Naive B cell (primary cell): ENCODE data around the gene NFKBIL1. TPM values are rescaled to one million over a fixed set of nuclear protein-coding genes. Genes with fewer than 3 reads are reported as not detected.
"Not testable (repeated sequence)": the region's sequence is repeated elsewhere in the genome, so short reads cannot be mapped to it uniquely, and the experiment has no call there.

Source experiments
- ATAC-seq, 2 donors: fragments of 150-1000 bp; cut with Tn5 transposase; 2 replicates each; pipeline ENCODE4 v1.10.0; 2021; ENCODE audit warnings: low read depth in 2 of 2, mild to moderate bottlenecking in 2 of 2, moderate library complexity in 2 of 2
- DNase-seq: peaks from one replicate; pipeline ENCODE4 v3.0.0; 2022
- H3K27ac Mint-ChIP-seq, 6 donors: one replicate each; pipeline ENCODE4 v1.8.0; 2020 to 2022; ENCODE audit warnings: mild to moderate bottlenecking in 6 of 6, mixed read lengths in 6 of 6, moderate library complexity in 5 of 6, inconsistent platforms in 2 of 6
- H3K27me3 Mint-ChIP-seq, 3 donors: one replicate each; pipeline ENCODE4 v1.8.0; 2021 to 2022; ENCODE audit warnings: mixed read lengths in 3 of 3, mild to moderate bottlenecking in 1 of 3
- H3K36me3 Mint-ChIP-seq, 2 donors: one replicate each; pipeline ENCODE4 v1.8.0; 2020 to 2022; ENCODE audit warnings: mixed read lengths in 2 of 2, inconsistent platforms in 1 of 2, mild to moderate bottlenecking in 1 of 2
- H3K4me1 Mint-ChIP-seq, 3 donors: one replicate each; pipeline ENCODE4 v1.8.0; 2020 to 2022; ENCODE audit warnings: mixed read lengths in 3 of 3, inconsistent platforms in 1 of 3, mild to moderate bottlenecking in 1 of 3, moderate library complexity in 1 of 3
- H3K4me3 Mint-ChIP-seq, 8 donors: one replicate each; pipeline ENCODE4 v1.8.0; 2020 to 2022; ENCODE audit warnings: mild to moderate bottlenecking in 8 of 8, mixed read lengths in 8 of 8, moderate library complexity in 8 of 8, inconsistent platforms in 2 of 8
- H3K9me3 Mint-ChIP-seq, 7 donors: one replicate each; pipeline ENCODE4 v1.8.0; 2020 to 2022; ENCODE audit warnings: mixed read lengths in 7 of 7, mild to moderate bottlenecking in 5 of 7, inconsistent platforms in 2 of 7, moderate library complexity in 1 of 7
- polyA plus RNA-seq, 6 donors: library from polyadenylated mRNA; unstranded; fragments of 300-500 nt; fragmentation: Illumina TruSeq; gene quantifications; one replicate each; pipeline ENCODE4 v1.2.3, GENCODE V29; 2021; ENCODE audit warnings: low read depth in 6 of 6

Gene NFKBIL1
- polyA plus RNA-seq, 6 donors from 2014 or later = 0.24 to 11.4 (median 8.9) TPM

GRCh38 chr6:31585491-31585890 lies 38.1 kb downstream of the NFKBIL1 start:
- DNase-seq (peak; percentile 16), ATAC-seq (no peak)
- H3K27ac Mint-ChIP-seq = peak overlapping the region; percentile 94 to 99 (median 97)
- peak overlapping the region; percentile 68 to 100 (median 90) for H3K4me3 Mint-ChIP-seq
- H3K27me3 Mint-ChIP-seq = no peaks in the 10 kb centered on the region
- peaks cover 11 to 25% of the 10 kb centered on the region in 2 donors for H3K36me3 Mint-ChIP-seq
- no peaks in the 10 kb centered on the region for H3K9me3 Mint-ChIP-seq
- peaks cover 67 to 84% (median 71%) of the 10 kb centered on the region in 3 donors for H3K4me1 Mint-ChIP-seq

- no peak for ATAC-seq
Measured at GRCh38 chr6:31586008-31586407, 38.6 kb downstream of the NFKBIL1 start, which contains the start of gene LST1. LST1 (plus strand) TSS chr6:31586277; CDS start chr6:31587300, 1,023 bp downstream.

GRCh38 chr6:31586599-31587281 lies 39.3 kb downstream of the NFKBIL1 start:
- Mint-ChIP-seq H3K4me1 (peaks cover 62 to 96% (median 63%) of the 10 kb centered on the region in 3 donors), H3K27me3 (no peaks in the 10 kb centered on the region), H3K4me3 (peak overlapping the region; percentile 68 to 100 (median 91)), H3K9me3 (no peaks in the 10 kb centered on the region), H3K36me3 (peaks cover 5 to 13% of the 10 kb centered on the region in 2 donors), H3K27ac (peak overlapping the region; percentile 91 to 99 (median 97))
- peak; percentile 80 to 81 for ATAC-seq
- peak; percentile 82 for DNase-seq

More at GRCh38 chr6:31586008-31586407, 38.6 kb downstream of the NFKBIL1 start, which contains the start of gene LST1:
- DNase-seq = no peak
- Mint-ChIP-seq H3K36me3 (peaks cover 10 to 20% of the 10 kb centered on the region in 2 donors), H3K4me3 (peak within 1 kb of the TSS; percentile 68 to 100 (median 91)), H3K4me1 (peaks cover 65 to 89% (median 71%) of the 10 kb centered on the region in 3 donors), H3K9me3 (no peaks in the 10 kb centered on the region), H3K27ac (peak within 1 kb of the TSS; percentile 94 to 99 (median 97)), H3K27me3 (no peaks in the 10 kb centered on the region)

GRCh38 chr6:31587791-31588777 lies 40.7 kb downstream of the NFKBIL1 start:
- peaks cover 5 to 8% of the 10 kb centered on the region in 2 donors for H3K36me3 Mint-ChIP-seq
- no peaks in the 10 kb centered on the region for H3K9me3 Mint-ChIP-seq
- peak overlapping the region; percentile 68 to 99 (median 90) for H3K4me3 Mint-ChIP-seq
- DNase-seq (peak; percentile 33), ATAC-seq (no peak)
- peaks cover 62 to 98% (median 66%) of the 10 kb centered on the region in 3 donors for H3K4me1 Mint-ChIP-seq
- H3K27ac Mint-ChIP-seq = peak overlapping the region; percentile 72 to 97 (median 95)
- no peaks in the 10 kb centered on the region for H3K27me3 Mint-ChIP-seq

GRCh38 chr6:31588871-31589650 lies 41.7 kb downstream of the NFKBIL1 start:
- Mint-ChIP-seq H3K9me3 (no peaks in the 10 kb centered on the region), H3K4me3 (peak overlapping the region in 7 of 8 donors; percentile 7 to 81 (median 68)), H3K27ac (peak overlapping the region in 4 of 6 donors; percentile 57 to 96 (median 85)), H3K36me3 (peaks cover 5 to 8% of the 10 kb centered on the region in 2 donors), H3K4me1 (peaks cover 63 to 98% (median 73%) of the 10 kb centered on the region in 3 donors), H3K27me3 (no peaks in the 10 kb centered on the region)
- DNase-seq = no peak
- no peak for ATAC-seq

- peaks cover 55 to 95% (median 72%) of the 10 kb centered on the region in 3 donors for H3K4me1 Mint-ChIP-seq
- H3K9me3 Mint-ChIP-seq, DNase-seq, H3K27me3 Mint-ChIP-seq, ATAC-seq, H3K36me3 Mint-ChIP-seq: not testable (repeated sequence)
- H3K4me3 Mint-ChIP-seq = peak overlapping the region in 3 of 8 donors; percentile 36 to 65 (median 64)
- peak overlapping the region in 2 of 6 donors; percentile 36 to 75 for H3K27ac Mint-ChIP-seq
Measured at GRCh38 chr6:31590691-31591090, 43.3 kb downstream of the NFKBIL1 start.

GRCh38 chr6:31592396-31592771 lies 45.0 kb downstream of the NFKBIL1 start:
- no peak for DNase-seq
- Mint-ChIP-seq H3K9me3 (no peaks in the 10 kb centered on the region), H3K4me1 (peaks cover 45 to 92% (median 70%) of the 10 kb centered on the region in 3 donors), H3K36me3 (peaks cover 5 to 8% of the 10 kb centered on the region in 2 donors), H3K27ac (peak overlapping the region; percentile 85 to 98 (median 95)), H3K4me3 (peak overlapping the region; percentile 73 to 91 (median 84)), H3K27me3 (no peaks in the 10 kb centered on the region)
- ATAC-seq = peak in 1 of 2 donors; percentile 2

GRCh38 chr6:31597006-31597405 lies 49.6 kb downstream of the NFKBIL1 start:
- Mint-ChIP-seq H3K36me3 (no peaks in the 10 kb centered on the region), H3K27me3 (no peaks in the 10 kb centered on the region), H3K9me3 (no peaks in the 10 kb centered on the region), H3K4me3 (peak overlapping the region; percentile 36 to 77 (median 60)), H3K27ac (peak overlapping the region in 5 of 6 donors; percentile 29 to 79 (median 54)), H3K4me1 (peaks cover 33 to 64% (median 51%) of the 10 kb centered on the region in 3 donors)
- DNase-seq (peak; percentile 78), ATAC-seq (peak; percentile 77 to 78)

GRCh38 chr6:31607317-31607716 lies 59.9 kb downstream of the NFKBIL1 start:
- Mint-ChIP-seq H3K27ac (no peak overlapping the region), H3K36me3 (no peaks in the 10 kb centered on the region), H3K4me1 (peaks cover 0 to 6% (median 3%) of the 10 kb centered on the region in 3 donors), H3K4me3 (no peak overlapping the region), H3K27me3 (peaks cover 0 to 5% (median 0%) of the 10 kb centered on the region in 3 donors), H3K9me3 (no peaks in the 10 kb centered on the region)
- ATAC-seq (no peak), DNase-seq (no peak)

Other genes starting within 250 kb of the NFKBIL1 start
- gene HLA-B, start 190.4 kb upstream of the NFKBIL1 start, polyA plus RNA-seq = 1,000 to 10,000 TPM; 3,795 to 6,657 (median 6,196) TPM
- 1 to 10 TPM; 3.6 to 6.3 (median 4.4) TPM for gene MICA, start 144.0 kb upstream of the NFKBIL1 start, polyA plus RNA-seq
- gene MICB, start 49.5 kb upstream of the NFKBIL1 start, polyA plus RNA-seq = 10 to 100 TPM in 3 of 6 donors, 1 to 10 TPM in 3; 4.4 to 14.3 (median 9.7) TPM
- not detected for gene MCCD1, start 18.6 kb upstream of the NFKBIL1 start, polyA plus RNA-seq
- 100 to 1,000 TPM in 1 of 6 donors, 10 to 100 TPM in 5; 41.6 to 117 (median 74.5) TPM for gene DDX39B, start 5.6 kb upstream of the NFKBIL1 start, polyA plus RNA-seq
- gene ATP6V1G2, start 1.0 kb upstream of the NFKBIL1 start, polyA plus RNA-seq = under 1 TPM in 2 of 6 donors, not detected in 4; 0.67 to 0.69 TPM
- 10 to 100 TPM in 5 of 6 donors, 1 to 10 TPM in 1; 6.6 to 26.0 (median 19.4) TPM for gene LTA, start 24.7 kb downstream of the NFKBIL1 start, polyA plus RNA-seq
- gene TNF, start 28.0 kb downstream of the NFKBIL1 start, polyA plus RNA-seq = 1 to 10 TPM; 1.1 to 5.2 (median 2.6) TPM
- 1,000 to 10,000 TPM; 1,940 to 3,141 (median 2,206) TPM for gene LTB, start 34.8 kb downstream of the NFKBIL1 start, polyA plus RNA-seq
- gene LST1, start 38.7 kb downstream of the NFKBIL1 start, polyA plus RNA-seq = 10 to 100 TPM; 28.2 to 78.2 (median 35.2) TPM
- gene NCR3, start 45.4 kb downstream of the NFKBIL1 start, polyA plus RNA-seq = 100 to 1,000 TPM in 5 of 6 donors, 10 to 100 TPM in 1; 84.4 to 158 (median 108) TPM
- 10 to 100 TPM in 1 of 6 donors, 1 to 10 TPM in 4, under 1 TPM in 1; 0.50 to 14.4 (median 3.5) TPM for gene AIF1, start 67.6 kb downstream of the NFKBIL1 start, polyA plus RNA-seq
- 10 to 100 TPM in 1 of 6 donors, 1 to 10 TPM in 4, under 1 TPM in 1; 0.70 to 11.3 (median 6.3) TPM for gene PRRC2A, start 73.1 kb downstream of the NFKBIL1 start, polyA plus RNA-seq
- 10 to 100 TPM; 20.1 to 27.0 (median 24.2) TPM for gene BAG6, start 105.1 kb downstream of the NFKBIL1 start, polyA plus RNA-seq
- gene APOM, start 108.3 kb downstream of the NFKBIL1 start, polyA plus RNA-seq = 10 to 100 TPM in 4 of 6 donors, 1 to 10 TPM in 2; 7.6 to 19.6 (median 13.7) TPM
- gene C6orf47, start 113.2 kb downstream of the NFKBIL1 start, polyA plus RNA-seq = 10 to 100 TPM; 16.8 to 39.9 (median 28.4) TPM
- gene GPANK1, start 117.4 kb downstream of the NFKBIL1 start, polyA plus RNA-seq = 10 to 100 TPM; 18.5 to 27.8 (median 23.5) TPM
- 100 to 1,000 TPM; 279 to 299 (median 286) TPM for gene CSNK2B, start 118.5 kb downstream of the NFKBIL1 start, polyA plus RNA-seq
- under 1 TPM in 3 of 6 donors, not detected in 3; 0.23 to 0.87 (median 0.50) TPM for gene LY6G5B, start 122.4 kb downstream of the NFKBIL1 start, polyA plus RNA-seq
- gene LY6G5C, start 133.5 kb downstream of the NFKBIL1 start, polyA plus RNA-seq = 1 to 10 TPM in 1 of 6 donors, under 1 TPM in 3, not detected in 2; 0.48 to 1.6 (median 0.92) TPM
- 10 to 100 TPM; 27.3 to 45.3 (median 33.4) TPM for gene ABHD16A, start 155.7 kb downstream of the NFKBIL1 start, polyA plus RNA-seq
- gene LY6G6F, start 159.3 kb downstream of the NFKBIL1 start, polyA plus RNA-seq = 1 to 10 TPM in 1 of 6 donors, under 1 TPM in 2, not detected in 3; 0.60 to 1.8 (median 0.75) TPM
- gene LY6G6D, start 167.7 kb downstream of the NFKBIL1 start, polyA plus RNA-seq = not detected
- gene LY6G6C, start 174.1 kb downstream of the NFKBIL1 start, polyA plus RNA-seq = not detected
- 1 to 10 TPM in 5 of 6 donors, not detected in 1; 3.0 to 5.1 (median 3.7) TPM for gene MPIG6B, start 175.8 kb downstream of the NFKBIL1 start, polyA plus RNA-seq
- gene DDAH2, start 181.7 kb downstream of the NFKBIL1 start, polyA plus RNA-seq = 10 to 100 TPM; 57.1 to 87.6 (median 82.1) TPM
- gene CLIC1, start 188.9 kb downstream of the NFKBIL1 start, polyA plus RNA-seq = 100 to 1,000 TPM; 536 to 743 (median 628) TPM
- 1 to 10 TPM in 5 of 6 donors, not detected in 1; 1.9 to 9.3 (median 2.6) TPM for gene MSH5, start 192.4 kb downstream of the NFKBIL1 start, polyA plus RNA-seq
- under 1 TPM in 1 of 6 donors, not detected in 5; 0.96 TPM for gene SAPCD1, start 215.0 kb downstream of the NFKBIL1 start, polyA plus RNA-seq
- under 1 TPM in 2 of 6 donors, not detected in 4; 0.13 to 0.29 TPM for gene VWA7, start 229.7 kb downstream of the NFKBIL1 start, polyA plus RNA-seq
- 10 to 100 TPM; 42.2 to 70.6 (median 50.3) TPM for gene VARS1, start 248.1 kb downstream of the NFKBIL1 start, polyA plus RNA-seq